ENCODE measurements around the gene CD163.

DNA sequence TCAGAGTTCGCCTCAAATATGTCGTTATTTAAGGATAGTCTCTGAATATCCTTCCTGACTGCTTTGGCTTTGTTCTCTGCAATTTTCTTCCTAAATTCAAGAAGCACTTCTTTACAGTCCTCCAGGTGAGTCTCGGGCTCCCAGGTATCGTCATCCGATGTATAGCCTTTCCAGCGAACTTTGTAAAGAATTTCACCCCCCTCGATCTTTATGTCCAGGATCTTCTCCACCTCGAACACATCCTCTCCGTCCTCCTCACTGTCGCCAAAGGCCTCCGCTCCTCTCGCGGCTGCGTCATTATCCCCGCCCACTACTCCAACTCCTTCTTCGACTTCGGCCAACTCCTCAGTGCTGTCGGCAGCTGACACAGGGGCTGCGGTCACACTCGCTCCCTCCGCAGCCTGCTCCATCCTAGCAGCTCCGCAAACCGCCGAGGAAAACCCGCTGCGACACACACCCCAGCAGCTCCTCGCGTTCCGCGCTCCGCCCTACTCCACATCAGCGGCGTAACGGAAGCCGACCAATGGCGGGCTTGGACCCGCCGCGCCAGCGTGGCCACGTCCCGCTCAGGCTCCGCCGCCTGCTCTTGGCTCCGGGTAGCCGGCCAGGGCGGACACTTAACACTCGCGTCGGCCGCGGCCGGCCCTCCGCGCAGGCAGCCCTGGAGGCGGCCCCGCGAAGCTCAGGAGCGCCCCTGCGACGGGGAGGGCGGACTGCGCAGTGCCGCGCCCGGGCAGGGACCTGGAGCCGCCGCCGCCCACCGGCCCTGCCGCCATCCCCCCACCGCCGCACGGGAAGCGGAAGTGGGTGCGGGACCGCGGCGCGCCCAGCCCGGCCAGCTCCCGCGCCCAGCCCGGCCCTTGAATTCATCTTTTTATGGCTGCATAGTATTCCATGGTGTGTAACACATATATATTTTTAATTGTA is 63.7 kb downstream of the CD163 start:
- TF ChIP-seq, protein P1, sequence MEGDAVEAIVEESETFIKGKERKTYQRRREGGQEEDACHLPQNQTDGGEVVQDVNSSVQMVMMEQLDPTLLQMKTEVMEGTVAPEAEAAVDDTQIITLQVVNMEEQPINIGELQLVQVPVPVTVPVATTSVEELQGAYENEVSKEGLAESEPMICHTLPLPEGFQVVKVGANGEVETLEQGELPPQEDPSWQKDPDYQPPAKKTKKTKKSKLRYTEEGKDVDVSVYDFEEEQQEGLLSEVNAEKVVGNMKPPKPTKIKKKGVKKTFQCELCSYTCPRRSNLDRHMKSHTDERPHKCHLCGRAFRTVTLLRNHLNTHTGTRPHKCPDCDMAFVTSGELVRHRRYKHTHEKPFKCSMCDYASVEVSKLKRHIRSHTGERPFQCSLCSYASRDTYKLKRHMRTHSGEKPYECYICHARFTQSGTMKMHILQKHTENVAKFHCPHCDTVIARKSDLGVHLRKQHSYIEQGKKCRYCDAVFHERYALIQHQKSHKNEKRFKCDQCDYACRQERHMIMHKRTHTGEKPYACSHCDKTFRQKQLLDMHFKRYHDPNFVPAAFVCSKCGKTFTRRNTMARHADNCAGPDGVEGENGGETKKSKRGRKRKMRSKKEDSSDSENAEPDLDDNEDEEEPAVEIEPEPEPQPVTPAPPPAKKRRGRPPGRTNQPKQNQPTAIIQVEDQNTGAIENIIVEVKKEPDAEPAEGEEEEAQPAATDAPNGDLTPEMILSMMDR (IDR thresholded peaks at IDR 0.05) = no peak
- TF ChIP-seq POLR2A (IDR thresholded peaks at IDR 0.05) (no peak), EP300 (IDR thresholded peaks at IDR 0.05) (no peak)

Data from tibial nerve (tissue), 4 donors.